Natural killer cell (primary cell): Measurements from ENCODE around the gene CAPN15. TPM values are rescaled to one million over a fixed set of nuclear protein-coding genes. Genes with fewer than 3 reads are reported as not detected.

ENCODE experiments used
- ATAC-seq, 3 donors: fragments of 150-1000 bp in 2 of 3; fragments of 200-7000 bp in 1 of 3; cut with Tn5 transposase; 1 replicate in 1 of 3; 2 replicates in 2 of 3; pipeline ENCODE4 v1.10.0; 2021; ENCODE audit warnings: mild to moderate bottlenecking in 2 of 3, moderate library complexity in 2 of 3
- DNase-seq, 2 donors: peaks; one replicate each; pipeline versions ENCODE4 v3.0.0 to v3.0.0-alpha.2; 2013 to 2021; ENCODE audit warnings: mixed read lengths in 1 of 2
- H3K27ac ChIP-seq: one replicate; pipeline ENCODE4 v1.5.1; 2013; ENCODE audit warnings: mild to moderate bottlenecking, low read length
- H3K27me3 ChIP-seq: one replicate; pipeline ENCODE4 v1.6.1; 2013; ENCODE audit warnings: low read length; ENCODE audit not compliant: control insufficient read depth, insufficient read depth
- H3K36me3 ChIP-seq: one replicate; pipeline ENCODE4 v1.6.1; 2013; ENCODE audit warnings: low read length; ENCODE audit not compliant: control insufficient read depth, insufficient read depth
- H3K4me1 ChIP-seq: one replicate; pipeline ENCODE4 v1.6.1; 2013; ENCODE audit warnings: low read length; ENCODE audit not compliant: control insufficient read depth, insufficient read depth
- H3K4me3 ChIP-seq: one replicate; pipeline ENCODE4 v1.5.1; 2013; ENCODE audit warnings: low read length
- H3K9me3 ChIP-seq: one replicate; pipeline ENCODE4 v1.6.1; 2013; ENCODE audit warnings: low read length; ENCODE audit not compliant: control insufficient read depth, insufficient read depth
- H3K27ac Mint-ChIP-seq, 2 donors: one replicate each; pipeline ENCODE4 v1.8.0; 2022; ENCODE audit warnings: mild to moderate bottlenecking in 2 of 2, mixed read lengths in 2 of 2, moderate library complexity in 1 of 2
- H3K27me3 Mint-ChIP-seq, 2 donors: one replicate each; pipeline ENCODE4 v1.8.0; 2022; ENCODE audit warnings: low read depth in 2 of 2, mixed read lengths in 2 of 2
- H3K36me3 Mint-ChIP-seq: one replicate; pipeline ENCODE4 v1.8.0; 2022; ENCODE audit warnings: mixed read lengths
- H3K4me1 Mint-ChIP-seq, 2 donors: one replicate each; pipeline ENCODE4 v1.8.0; 2022; ENCODE audit warnings: mixed read lengths in 2 of 2
- H3K4me3 Mint-ChIP-seq: one replicate; pipeline ENCODE4 v1.8.0; 2022; ENCODE audit warnings: mild to moderate bottlenecking, moderate library complexity, mixed read lengths
- H3K9me3 Mint-ChIP-seq, 2 donors: one replicate each; pipeline ENCODE4 v1.8.0; 2022; ENCODE audit warnings: mixed read lengths in 2 of 2
- CTCF ChIP-seq: fragments of 200-600 bp; IDR thresholded peaks from one replicate; pipeline ENCODE4 v1.8.0; 2022; ENCODE audit warnings: antibody characterized with exemption
- WGBS: methylation state at CpG from one replicate; pipeline ENCODE4 v1.1.7; 2013; ENCODE audit warnings: missing lambda C conversion rate; ENCODE audit not compliant: insufficient coverage; 5-methylcytosine and 5-hydroxymethylcytosine counted together
- intact Hi-C: fragments of 100-400 bp; cut with micrococcal nuclease; formaldehyde crosslinking; loops from one replicate; pipeline ENCODE4 v1.14.2; 2022
- total RNA-seq, 4 donors: library from RNA; stranded (reverse); fragments of 120-200 nt in 1 of 4; gene quantifications; one replicate each; pipeline versions ENCODE4 v1.2.3 to v1.2.4, GENCODE V29; 2013 to 2022

Gene CAPN15
- total RNA-seq, 3 donors from 2014 or later (not counting 1 experiment from before 2014, with no cell fraction given), result 151 to 275 (median 186) TPM

GRCh38 chr16:600781-601180 lies 73.3 kb downstream of the CAPN15 start:
- H3K4me1 ChIP-seq, result peaks cover 3% of the 10 kb centered on the region
- H3K4me3 ChIP-seq, result no peak overlapping the region
- no peak overlapping the region for H3K27ac ChIP-seq
- peaks cover 14 to 24% of the 10 kb centered on the region in 2 donors for H3K4me1 Mint-ChIP-seq
- H3K27me3 ChIP-seq, result no peaks in the 10 kb centered on the region
- no peaks in the 10 kb centered on the region for H3K36me3 ChIP-seq
- WGBS, result 58% methylated on average over 7 of the region's 7 CpGs
- no peaks in the 10 kb centered on the region for H3K9me3 Mint-ChIP-seq
- H3K9me3 ChIP-seq, result peaks cover 6% of the 10 kb centered on the region
- ATAC-seq, result no peak
- no peak for DNase-seq
- intact Hi-C loops, result no loop called here
- TF ChIP-seq CTCF, result no peak
- H3K27ac Mint-ChIP-seq, result no peak overlapping the region
- no peak overlapping the region for H3K4me3 Mint-ChIP-seq
- H3K27me3 Mint-ChIP-seq, result no peaks in the 10 kb centered on the region
- no peaks in the 10 kb centered on the region for H3K36me3 Mint-ChIP-seq

DNA sequence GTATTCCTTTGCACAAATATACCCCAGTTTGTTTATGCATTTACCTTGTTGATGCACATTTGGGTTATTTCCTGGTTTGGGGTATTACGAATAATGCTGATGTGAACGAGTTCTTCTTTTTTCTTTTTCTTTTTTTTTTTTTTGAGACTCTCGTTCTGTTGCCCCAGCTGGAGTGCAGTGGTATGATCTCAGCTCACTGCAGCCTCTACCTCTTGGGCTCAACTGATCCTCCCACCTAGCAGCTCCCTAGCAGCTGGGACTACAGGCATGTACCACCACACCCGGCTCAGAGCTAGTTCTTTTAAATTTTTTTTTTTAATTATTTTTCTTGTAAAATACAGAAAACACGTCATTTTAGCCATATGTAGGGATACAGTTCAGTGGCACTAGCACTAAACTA lies 76.4 kb downstream of the CAPN15 start:
- Mint-ChIP-seq H3K9me3 (no peaks in the 10 kb centered on the region), H3K27ac (peak overlapping the region in 1 of 2 donors; percentile 29), H3K27me3 (no peaks in the 10 kb centered on the region), H3K4me1 (peaks cover 14% of the 10 kb centered on the region in 2 donors), H3K36me3 (no peaks in the 10 kb centered on the region), H3K4me3 (no peak overlapping the region)
- Histone ChIP-seq H3K4me1 (peaks cover 3% of the 10 kb centered on the region), H3K9me3 (peaks cover 6% of the 10 kb centered on the region), H3K27me3 (no peaks in the 10 kb centered on the region), H3K4me3 (no peak overlapping the region), H3K27ac (no peak overlapping the region), H3K36me3 (no peaks in the 10 kb centered on the region)
- WGBS, result 58% methylated on average over 4 of the region's 5 CpGs
- DNase-seq (no peak), ATAC-seq (no peak)
- intact Hi-C loops, result no loop called here
- no peak for TF ChIP-seq CTCF

Other genes starting within 250 kb of the CAPN15 start
- 1 to 10 TPM in 1 of 3 donors, under 1 TPM in 1, not detected in 1; 0.49 to 1.4 TPM for gene ARHGDIG, start 247.1 kb upstream of the CAPN15 start, total RNA-seq
- not detected for gene PDIA2, start 244.5 kb upstream of the CAPN15 start, total RNA-seq
- 100 to 1,000 TPM; 100 to 122 (median 106) TPM for gene AXIN1, start 175.0 kb upstream of the CAPN15 start, total RNA-seq
- 10 to 100 TPM; 33.9 to 38.9 (median 37.5) TPM for gene MRPL28, start 157.2 kb upstream of the CAPN15 start, total RNA-seq
- gene PGAP6, start 145.7 kb upstream of the CAPN15 start, total RNA-seq, result 10 to 100 TPM; 48.0 to 66.7 (median 54.2) TPM
- gene NME4, start 130.5 kb upstream of the CAPN15 start, total RNA-seq, result 10 to 100 TPM; 10.7 to 27.4 (median 25.4) TPM
- 10 to 100 TPM in 2 of 3 donors, 1 to 10 TPM in 1; 9.5 to 13.0 (median 12.9) TPM for gene DECR2, start 125.8 kb upstream of the CAPN15 start, total RNA-seq
- 10 to 100 TPM; 51.0 to 61.2 (median 55.3) TPM for gene RAB11FIP3, start 102.1 kb upstream of the CAPN15 start, total RNA-seq
- under 1 TPM in 1 of 3 donors, not detected in 2; 0.20 TPM for gene PRR35, start 32.7 kb downstream of the CAPN15 start, total RNA-seq
- under 1 TPM; 0.28 to 0.75 (median 0.35) TPM for gene NHLRC4, start 39.3 kb downstream of the CAPN15 start, total RNA-seq
- gene PIGQ, start 42.3 kb downstream of the CAPN15 start, total RNA-seq, result 10 to 100 TPM; 27.6 to 40.5 (median 37.0) TPM
- gene RAB40C, start 62.4 kb downstream of the CAPN15 start, total RNA-seq, result 10 to 100 TPM; 12.7 to 20.8 (median 20.0) TPM
- gene WFIKKN1, start 103.3 kb downstream of the CAPN15 start, total RNA-seq, result 1 to 10 TPM in 1 of 3 donors, under 1 TPM in 2; 0.60 to 1.7 (median 0.75) TPM
- 10 to 100 TPM; 33.7 to 36.3 (median 36.1) TPM for gene METTL26, start 108.6 kb downstream of the CAPN15 start, total RNA-seq
- gene MCRIP2, start 114.1 kb downstream of the CAPN15 start, total RNA-seq, result 10 to 100 TPM; 11.3 to 17.4 (median 15.7) TPM
- 10 to 100 TPM; 16.7 to 22.8 (median 20.2) TPM for gene WDR90, start 121.7 kb downstream of the CAPN15 start, total RNA-seq
- gene RHOT2, start 140.4 kb downstream of the CAPN15 start, total RNA-seq, result 100 to 1,000 TPM; 205 to 216 (median 211) TPM
- 1 to 10 TPM; 2.9 to 4.2 (median 4.2) TPM for gene RHBDL1, start 148.0 kb downstream of the CAPN15 start, total RNA-seq
- 10 to 100 TPM; 89.5 to 95.4 (median 93.5) TPM for gene STUB1, start 152.7 kb downstream of the CAPN15 start, total RNA-seq
- 10 to 100 TPM; 29.5 to 32.6 (median 31.5) TPM for gene JMJD8, start 156.6 kb downstream of the CAPN15 start, total RNA-seq
- gene WDR24, start 162.7 kb downstream of the CAPN15 start, total RNA-seq, result 10 to 100 TPM in 2 of 3 donors, 1 to 10 TPM in 1; 8.8 to 14.1 (median 10.2) TPM
- gene FBXL16, start 178.1 kb downstream of the CAPN15 start, total RNA-seq, result under 1 TPM in 2 of 3 donors, not detected in 1; 0.48 to 0.79 TPM
- gene METRN, start 187.4 kb downstream of the CAPN15 start, total RNA-seq, result 10 to 100 TPM; 11.8 to 16.6 (median 14.3) TPM
- gene ANTKMT, start 193.4 kb downstream of the CAPN15 start, total RNA-seq, result 10 to 100 TPM; 33.7 to 39.0 (median 37.7) TPM
- 10 to 100 TPM in 1 of 3 donors, 1 to 10 TPM in 2; 6.2 to 10.0 (median 7.7) TPM for gene CCDC78, start 198.7 kb downstream of the CAPN15 start, total RNA-seq
- gene HAGHL, start 199.4 kb downstream of the CAPN15 start, total RNA-seq, result 10 to 100 TPM; 13.5 to 21.5 (median 15.7) TPM
- 10 to 100 TPM; 36.9 to 39.8 (median 37.5) TPM for gene CIAO3, start 213.3 kb downstream of the CAPN15 start, total RNA-seq
- gene MSLN, start 233.0 kb downstream of the CAPN15 start, total RNA-seq, result not detected